AG04450 (cell line): ENCODE results near the gene EGLN1. TPM values are rescaled to one million over a fixed set of nuclear protein-coding genes. Genes with fewer than 3 reads are reported as not detected.

Experiments used
- CTCF ChIA-PET: fragments of 300-600, 350-600 bp; formaldehyde crosslinking; extraction: SDS; loops from one replicate; lab custom pipeline; 2022; ENCODE audit warnings: antibody characterized with exemption, inconsistent platforms; lab: Charles Lee
- POLR2A ChIA-PET: fragments of 350-600 bp; formaldehyde crosslinking; extraction: SDS; loops from one replicate; lab custom pipeline; 2021; ENCODE audit warnings: antibody characterized with exemption, inconsistent platforms; lab: Yijun Ruan, JAX
- DNase-seq: peaks from one replicate; pipeline ENCODE4 v3.0.0-alpha.2; 2011; ENCODE audit warnings: low read depth, low spot score
- H3K27ac ChIP-seq: one replicate; pipeline ENCODE4 v1.5.1; 2012; ENCODE audit warnings: low read depth, low read length, control low read depth
- H3K27me3 ChIP-seq: one replicate; pipeline ENCODE4 v1.6.0; 2012; ENCODE audit warnings: low read length; ENCODE audit not compliant: control insufficient read depth, insufficient read depth
- H3K4me3 ChIP-seq: 2 replicates; pipeline ENCODE4 v1.5.1; 2011; ENCODE audit warnings: mild to moderate bottlenecking, low read depth, low read length, control low read depth
- H3K9me3 ChIP-seq: 2 replicates; pipeline ENCODE4 v1.5.1; 2012; ENCODE audit warnings: low read length; ENCODE audit not compliant: control insufficient read depth, insufficient read depth
- polyA plus RNA-seq: library from polyadenylated mRNA; depleted of rRNA; stranded (reverse); fragments of >200 nt; gene quantifications from 2 replicates; pipeline ENCODE4 v1.2.3, GENCODE V29; 2011
- TF ChIP-seq, protein P1 (sequence below): IDR thresholded peaks from 2 replicates; pipeline ENCODE4 v1.5.1; 2011; ENCODE audit warnings: low read depth, low read length, control low read depth, inconsistent platforms

EGLN1 gene
- polyA plus RNA-seq, 1 experiment = 48.2 TPM

- no peak overlapping the region for H3K27ac ChIP-seq
- TF ChIP-seq, protein P1, sequence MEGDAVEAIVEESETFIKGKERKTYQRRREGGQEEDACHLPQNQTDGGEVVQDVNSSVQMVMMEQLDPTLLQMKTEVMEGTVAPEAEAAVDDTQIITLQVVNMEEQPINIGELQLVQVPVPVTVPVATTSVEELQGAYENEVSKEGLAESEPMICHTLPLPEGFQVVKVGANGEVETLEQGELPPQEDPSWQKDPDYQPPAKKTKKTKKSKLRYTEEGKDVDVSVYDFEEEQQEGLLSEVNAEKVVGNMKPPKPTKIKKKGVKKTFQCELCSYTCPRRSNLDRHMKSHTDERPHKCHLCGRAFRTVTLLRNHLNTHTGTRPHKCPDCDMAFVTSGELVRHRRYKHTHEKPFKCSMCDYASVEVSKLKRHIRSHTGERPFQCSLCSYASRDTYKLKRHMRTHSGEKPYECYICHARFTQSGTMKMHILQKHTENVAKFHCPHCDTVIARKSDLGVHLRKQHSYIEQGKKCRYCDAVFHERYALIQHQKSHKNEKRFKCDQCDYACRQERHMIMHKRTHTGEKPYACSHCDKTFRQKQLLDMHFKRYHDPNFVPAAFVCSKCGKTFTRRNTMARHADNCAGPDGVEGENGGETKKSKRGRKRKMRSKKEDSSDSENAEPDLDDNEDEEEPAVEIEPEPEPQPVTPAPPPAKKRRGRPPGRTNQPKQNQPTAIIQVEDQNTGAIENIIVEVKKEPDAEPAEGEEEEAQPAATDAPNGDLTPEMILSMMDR = no peak
- ChIA-PET POLR2A (no interaction called here), CTCF (interaction anchor here (0.6 to 1.2 kb wide), 2 partner anchors 16 to 65 kb away, joined by 3 to 4 read pairs; no protein-coding TSS in a partner anchor)
- no peaks in the 10 kb centered on the region for H3K9me3 ChIP-seq
- DNase-seq = no peak
- H3K4me3 ChIP-seq = no peak overlapping the region
- H3K27me3 ChIP-seq = no peaks in the 10 kb centered on the region
Observed at GRCh38 chr1:231381729-231382128, 40.4 kb downstream of the EGLN1 start.

- Histone ChIP-seq H3K27me3 (no peaks in the 10 kb centered on the region), H3K4me3 (no peak overlapping the region), H3K9me3 (no peaks in the 10 kb centered on the region), H3K27ac (no peak overlapping the region)
- TF ChIP-seq, protein P1 = no peak
- CTCF ChIA-PET = interaction anchor here (0.6 kb wide), 1 partner anchor 208 kb away, joined by 4 read pairs; no protein-coding TSS in a partner anchor
- POLR2A ChIA-PET = no interaction called here
- DNase-seq = no peak
Observed at GRCh38 chr1:231376875-231377549, 45.1 kb downstream of the EGLN1 start.

DNA sequence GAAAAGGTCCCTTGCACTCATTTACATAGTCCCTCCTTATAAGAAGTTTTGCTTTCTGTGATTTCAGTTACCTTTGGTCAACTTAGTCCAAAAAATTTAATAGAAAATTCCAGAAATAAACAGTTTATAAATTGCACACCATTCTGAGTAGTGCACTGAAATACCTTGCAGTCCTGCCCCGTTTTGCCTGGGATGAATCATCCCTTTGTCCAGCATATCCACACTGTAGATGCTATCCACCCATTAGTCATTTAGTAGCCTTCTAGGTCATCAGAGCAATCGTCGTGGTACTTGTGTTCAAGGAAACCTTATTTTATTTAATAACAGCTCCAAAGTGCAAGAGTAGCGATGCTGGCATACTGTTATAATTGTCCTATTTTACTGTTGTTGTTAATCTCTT is 46.0 kb downstream of the EGLN1 start:
- no peak for DNase-seq
- Histone ChIP-seq H3K27me3 (no peaks in the 10 kb centered on the region), H3K9me3 (no peaks in the 10 kb centered on the region), H3K27ac (no peak overlapping the region), H3K4me3 (no peak overlapping the region)
- TF ChIP-seq, protein P1 = no peak
- POLR2A ChIA-PET = no interaction called here
- CTCF ChIA-PET = no interaction called here

DNA sequence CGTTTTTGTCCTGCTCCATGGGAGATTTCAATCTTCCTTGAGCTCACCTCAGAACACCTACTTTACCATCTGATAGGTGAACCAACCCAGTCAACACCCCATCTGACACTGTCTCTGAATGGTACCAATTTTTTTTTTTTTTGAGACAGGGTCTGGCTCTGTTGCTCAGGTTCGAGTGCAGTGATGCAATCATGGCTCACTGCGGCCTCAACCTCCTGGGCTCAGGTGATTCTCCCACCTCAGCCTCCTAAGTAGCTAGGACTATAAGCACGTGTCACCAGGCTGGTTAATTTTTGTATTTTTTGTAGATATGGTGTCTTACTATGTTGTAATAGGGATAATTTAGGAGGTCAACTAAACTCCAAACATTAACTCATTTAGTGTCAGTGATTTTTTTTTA is 47.7 kb downstream of the EGLN1 start:
- POLR2A ChIA-PET = no interaction called here
- Histone ChIP-seq H3K27ac (no peak overlapping the region), H3K9me3 (no peaks in the 10 kb centered on the region), H3K27me3 (no peaks in the 10 kb centered on the region), H3K4me3 (no peak overlapping the region)
- TF ChIP-seq, protein P1 = no peak
- DNase-seq = no peak
- CTCF ChIA-PET = interaction anchor here (0.8 to 1.7 kb wide), 4 partner anchors 14 to 216 kb away, joined by 3 to 6 read pairs (median 4); no protein-coding TSS in a partner anchor

DNA sequence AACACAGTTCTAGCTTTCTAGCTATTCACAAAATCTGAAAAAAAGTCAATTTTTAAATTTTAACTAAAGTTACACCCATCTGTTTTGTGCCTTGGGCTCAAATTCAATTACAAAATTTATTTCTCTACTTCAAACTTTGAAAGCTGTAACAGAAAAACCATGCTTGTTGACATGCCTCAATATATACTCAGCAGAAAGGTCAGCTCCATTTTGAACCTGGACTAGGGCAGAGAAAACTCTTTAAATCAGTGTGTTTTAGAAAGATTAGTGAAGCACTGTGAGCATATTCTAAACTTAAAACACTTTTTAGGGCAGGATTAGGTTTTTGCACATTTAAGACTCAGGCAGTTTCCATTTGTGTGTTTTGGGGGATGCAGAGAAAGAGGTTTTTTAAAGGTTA is 49.6 kb downstream of the EGLN1 start:
- Histone ChIP-seq H3K27ac (no peak overlapping the region), H3K4me3 (no peak overlapping the region), H3K9me3 (no peaks in the 10 kb centered on the region), H3K27me3 (no peaks in the 10 kb centered on the region)
- DNase-seq = no peak
- CTCF ChIA-PET = no interaction called here
- POLR2A ChIA-PET = no interaction called here
- TF ChIP-seq, protein P1 = no peak
